WTC11 (cell line): ENCODE results near the gene LRMDA. TPM values are rescaled to one million over a fixed set of nuclear protein-coding genes. Genes with fewer than 3 reads are reported as not detected.

Experiments
- ATAC-seq: fragments of 200-7000 bp; cut with Tn5 transposase; 2 replicates; pipeline ENCODE4 v1.10.0; 2021; ENCODE audit warnings: mild to moderate bottlenecking, moderate library complexity
- CTCF ChIA-PET: fragments of 300-600 bp; sonication (Branson Sonifier 250); formaldehyde crosslinking; loops from one replicate; lab custom pipeline; 2021; ENCODE audit warnings: antibody characterized with exemption; lab: Charles Lee
- POLR2A ChIA-PET: fragments of 350-600 bp; sonication (Branson Sonifier 250); formaldehyde crosslinking; loops from one replicate; lab custom pipeline; 2021; ENCODE audit warnings: antibody characterized with exemption; lab: Charles Lee
- DNase-seq: peaks from one replicate; pipeline ENCODE4 v3.0.0; 2021; ENCODE audit warnings: low spot score
- H3K27ac Mint-ChIP-seq: 2 replicates; pipeline ENCODE4 v1.8.0; 2021; ENCODE audit warnings: mixed read lengths
- H3K27me3 Mint-ChIP-seq: 2 replicates; pipeline ENCODE4 v1.8.0; 2021; ENCODE audit warnings: low read depth, mild to moderate bottlenecking, moderate library complexity, mixed read lengths
- H3K36me3 Mint-ChIP-seq: 2 replicates; pipeline ENCODE4 v1.8.0; 2021; ENCODE audit warnings: mixed read lengths
- H3K4me1 Mint-ChIP-seq: 2 replicates; pipeline ENCODE4 v1.8.0; 2022; ENCODE audit warnings: mixed read lengths
- H3K4me3 Mint-ChIP-seq: 2 replicates; pipeline ENCODE4 v1.8.0; 2021; ENCODE audit warnings: mild to moderate bottlenecking, moderate library complexity, mixed read lengths
- H3K9me3 Mint-ChIP-seq: 2 replicates; pipeline ENCODE4 v1.8.0; 2021; ENCODE audit warnings: mixed read lengths
- ARID4B ChIP-seq: sonication (generic); formaldehyde crosslinking; IDR thresholded peaks from 2 replicates; pipeline ENCODE4 v1.8.0; 2023; ENCODE audit warnings: missing genetic modification reagents, mild to moderate bottlenecking, borderline replicate concordance
- ATF6 ChIP-seq: sonication (generic); formaldehyde crosslinking; IDR thresholded peaks from 2 replicates; pipeline ENCODE4 v1.8.1; 2023; ENCODE audit warnings: mild to moderate bottlenecking, missing genetic modification reagents
- E2F5 ChIP-seq: sonication (generic); formaldehyde crosslinking; IDR thresholded peaks from 2 replicates; pipeline ENCODE4 v1.8.1; 2022; ENCODE audit warnings: mild to moderate bottlenecking, moderate library complexity, missing genetic modification reagents
- EMX1 ChIP-seq: fragments of 250-450 bp; sonication (Bioruptor Pico); IDR thresholded peaks from 2 replicates; pipeline ENCODE4 v1.8.0; 2021; ENCODE audit warnings: mild to moderate bottlenecking
- ESRRA ChIP-seq: sonication (generic); formaldehyde crosslinking; IDR thresholded peaks from 2 replicates; pipeline ENCODE4 v1.8.1; 2022; ENCODE audit warnings: mild to moderate bottlenecking, missing genetic modification reagents, borderline replicate concordance
- ETV6 ChIP-seq: sonication (generic); formaldehyde crosslinking; IDR thresholded peaks from 2 replicates; pipeline ENCODE4 v1.8.1; 2022; ENCODE audit warnings: mild to moderate bottlenecking, missing genetic modification reagents
- KAT7 ChIP-seq: sonication (generic); formaldehyde crosslinking; IDR thresholded peaks from 2 replicates; pipeline ENCODE4 v1.8.1; 2023; ENCODE audit warnings: missing genetic modification reagents, mild to moderate bottlenecking, borderline replicate concordance
- MAX ChIP-seq: sonication (generic); formaldehyde crosslinking; IDR thresholded peaks from 2 replicates; pipeline ENCODE4 v1.8.0; 2022; ENCODE audit warnings: mild to moderate bottlenecking, missing genetic modification reagents
- MLX ChIP-seq: sonication (generic); formaldehyde crosslinking; IDR thresholded peaks from 2 replicates; pipeline ENCODE4 v1.8.1; 2023; ENCODE audit warnings: mild to moderate bottlenecking, missing genetic modification reagents, moderate library complexity
- NR3C1 ChIP-seq: sonication (generic); formaldehyde crosslinking; conservative IDR thresholded peaks from 2 replicates; pipeline ENCODE4 v1.8.1; 2023; ENCODE audit warnings: low read depth, mild to moderate bottlenecking, missing genetic modification reagents
- PRDM15 ChIP-seq: sonication (generic); formaldehyde crosslinking; IDR thresholded peaks from 2 replicates; pipeline ENCODE4 v1.8.0; 2022; ENCODE audit warnings: missing genetic modification reagents
- SMAD3 ChIP-seq: sonication (generic); formaldehyde crosslinking; IDR thresholded peaks from 2 replicates; pipeline ENCODE4 v1.8.0; 2022; ENCODE audit warnings: missing genetic modification reagents, mild to moderate bottlenecking, borderline replicate concordance
- SMAD4 ChIP-seq: sonication (generic); formaldehyde crosslinking; IDR thresholded peaks from 2 replicates; pipeline ENCODE4 v1.8.0; 2022; ENCODE audit warnings: mild to moderate bottlenecking, missing genetic modification reagents
- TCF7 ChIP-seq: sonication (generic); formaldehyde crosslinking; IDR thresholded peaks from 2 replicates; pipeline ENCODE4 v1.8.0; 2022; ENCODE audit warnings: mild to moderate bottlenecking, low read depth, missing genetic modification reagents, moderate library complexity
- USF2 ChIP-seq: sonication (generic); formaldehyde crosslinking; IDR thresholded peaks from 2 replicates; pipeline ENCODE4 v1.8.1; 2023; ENCODE audit warnings: mild to moderate bottlenecking, missing genetic modification reagents, moderate library complexity
- ZNF671 ChIP-seq: fragments of 250-450 bp; sonication (Bioruptor Pico); IDR thresholded peaks from 2 replicates; pipeline ENCODE4 v1.8.0; 2021; ENCODE audit warnings: mild to moderate bottlenecking
- ZSCAN18 ChIP-seq: fragments of 250-450 bp; sonication (Bioruptor Pico); IDR thresholded peaks from 2 replicates; pipeline ENCODE4 v2.1.2; 2022; ENCODE audit warnings: mild to moderate bottlenecking, moderate library complexity
- total RNA-seq: library from RNA; stranded (reverse); gene quantifications from 3 replicates; pipeline ENCODE4 v1.2.3, GENCODE V29; 2021

Gene LRMDA
- total RNA-seq, 1 experiment from 2014 or later, result 0.92 TPM

GRCh38 chr10:75737580-75737949 lies 306.1 kb downstream of the LRMDA start:
- peaks cover 12% of the 10 kb centered on the region for H3K4me1 Mint-ChIP-seq
- CTCF ChIA-PET, result no interaction called here
- H3K36me3 Mint-ChIP-seq, result no peaks in the 10 kb centered on the region
- POLR2A ChIA-PET, result no interaction called here
- H3K9me3 Mint-ChIP-seq, result no peaks in the 10 kb centered on the region
- H3K27ac Mint-ChIP-seq, result no peak overlapping the region
- no peak overlapping the region for H3K4me3 Mint-ChIP-seq
- no peak for TF ChIP-seq MAX (CRISPR knock-in tag)
- no peak for TF ChIP-seq KAT7 (CRISPR knock-in tag)
- TF ChIP-seq EMX1 (CRISPR knock-in tag), result no peak
- no peak for TF ChIP-seq ATF6 (CRISPR knock-in tag)
- no peak for TF ChIP-seq E2F5 (CRISPR knock-in tag)
- no peak for TF ChIP-seq USF2 (CRISPR knock-in tag)
- no peak for TF ChIP-seq SMAD3 (CRISPR knock-in tag)
- TF ChIP-seq SMAD4 (CRISPR knock-in tag), result no peak
- TF ChIP-seq ETV6 (CRISPR knock-in tag), result no peak
- no peak for TF ChIP-seq ZSCAN18 (CRISPR knock-in tag)
- TF ChIP-seq ARID4B (CRISPR knock-in tag), result no peak
- TF ChIP-seq NR3C1, result no peak
- TF ChIP-seq TCF7 (CRISPR knock-in tag), result no peak
- TF ChIP-seq MLX (CRISPR knock-in tag), result no peak
- no peak for TF ChIP-seq ESRRA
- TF ChIP-seq ZNF671 (CRISPR knock-in tag), result no peak
- TF ChIP-seq PRDM15 (CRISPR knock-in tag), result no peak
- no peaks in the 10 kb centered on the region for H3K27me3 Mint-ChIP-seq
- no peak for DNase-seq
- no peak for ATAC-seq
